ENCODE data around the gene CD59.

The CD59 gene

GRCh38 chr11:33775467-33775807 lies 39.2 kb upstream of the CD59 start:
- DNase-seq (ENCODE audit: extremely low spot score), result no peak
- TF ChIP-seq CTCF (IDR thresholded peaks at IDR 0.05; ENCODE audit: control extremely low read depth, extremely low read depth, low read depth, missing control alignments), result no peak
- POLR2A ChIA-PET, result no interaction called here
- CTCF ChIA-PET, result interaction anchor here (1.3 to 3.4 kb wide), 4 partner anchors 9 to 33 kb away, joined by 3 to 10 read pairs (median 6); no protein-coding TSS in a partner anchor

- no peak for DNase-seq (ENCODE audit: extremely low spot score)
- ChIA-PET CTCF (interaction anchor here (1.3 to 3.4 kb wide), 4 partner anchors 9 to 33 kb away, joined by 3 to 10 read pairs (median 6); no protein-coding TSS in a partner anchor), POLR2A (interaction anchor here (0.7 kb wide), 1 partner anchor 72 kb away, joined by 5 read pairs; no protein-coding TSS in a partner anchor)
- TF ChIP-seq CTCF (IDR thresholded peaks at IDR 0.05; ENCODE audit: control extremely low read depth, extremely low read depth, low read depth, missing control alignments), result no peak
Observed at GRCh38 chr11:33774736-33775466, 38.7 kb upstream of the CD59 start.

DNA sequence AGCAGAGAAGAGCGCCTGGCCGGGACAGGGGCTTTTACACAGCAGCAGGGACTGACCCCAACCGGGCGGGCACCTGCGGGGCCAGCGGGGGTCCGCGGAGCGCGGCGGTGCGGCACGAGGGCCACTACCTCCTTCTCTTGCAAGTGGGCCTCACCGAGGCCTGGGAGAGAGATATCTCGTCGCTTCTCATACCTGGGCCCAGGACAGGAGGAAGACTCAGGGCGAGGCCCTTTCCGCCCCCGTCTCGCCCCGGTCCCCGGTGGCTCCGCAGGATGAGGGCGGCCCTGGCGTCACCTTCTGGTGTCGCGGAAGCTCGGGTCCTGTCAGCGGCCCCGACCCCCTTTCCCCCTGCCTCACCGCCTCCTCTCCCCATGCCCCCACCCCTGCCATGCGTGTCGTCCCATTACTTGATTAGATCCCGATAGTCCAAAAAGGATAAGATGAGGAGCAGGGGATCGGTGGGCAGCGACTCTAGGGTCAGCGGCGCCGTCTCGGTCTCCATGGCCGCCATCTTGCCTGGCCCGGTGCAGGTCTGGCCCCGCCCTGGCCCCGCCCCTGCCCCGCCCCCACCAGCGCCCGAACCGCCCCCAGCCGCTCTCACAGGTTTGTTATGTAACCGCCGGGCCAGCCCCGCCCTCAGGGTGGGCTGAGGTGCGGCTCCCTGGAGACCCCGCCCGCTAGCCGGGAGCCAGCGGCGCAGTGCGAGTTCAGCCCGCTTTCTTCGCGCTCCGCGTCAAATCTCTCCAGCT lies 37.9 kb upstream of the CD59 start, which contains the start of gene FBXO3:
FBXO3 (minus strand) TSS at position 534 of the 749 bp plus-strand sequence; CDS start at position 511, 23 bp downstream.
- POLR2A ChIA-PET, result interaction anchor here (0.7 kb wide), 1 partner anchor 72 kb away, joined by 5 read pairs; no protein-coding TSS in a partner anchor
- CTCF ChIA-PET, result interaction anchor here (1.3 to 3.4 kb wide), 5 partner anchors 10 to 34 kb away, joined by 3 to 10 read pairs (median 4); no protein-coding TSS in a partner anchor

GRCh38 chr11:33773404-33773986 lies 37.3 kb upstream of the CD59 start:
- TF ChIP-seq CTCF (IDR thresholded peaks at IDR 0.05; ENCODE audit: control extremely low read depth, extremely low read depth, low read depth, missing control alignments), result no peak
- ChIA-PET CTCF (interaction anchor here (1.2 to 3.4 kb wide), 4 partner anchors 12 to 78 kb away, joined by 3 to 10 read pairs (median 4); no protein-coding TSS in a partner anchor), POLR2A (no interaction called here)
- peak; percentile 36 for DNase-seq (ENCODE audit: extremely low spot score)

More for the DNA sequence above, 37.9 kb upstream of the CD59 start, which contains the start of gene FBXO3:
- no peak for TF ChIP-seq CTCF (IDR thresholded peaks at IDR 0.05; ENCODE audit: control extremely low read depth, extremely low read depth, low read depth, missing control alignments)
- DNase-seq (ENCODE audit: extremely low spot score), result peak; percentile 98

- TF ChIP-seq CTCF (IDR thresholded peaks at IDR 0.05; ENCODE audit: control extremely low read depth, extremely low read depth, low read depth, missing control alignments), result no peak
- ChIA-PET POLR2A (no interaction called here), CTCF (interaction anchor here (1.2 to 1.5 kb wide), 3 partner anchors 11 to 78 kb away, joined by 3 to 4 read pairs (median 4); no protein-coding TSS in a partner anchor)
Observed at GRCh38 chr11:33772870-33773269, 36.6 kb upstream of the CD59 start.

DNA sequence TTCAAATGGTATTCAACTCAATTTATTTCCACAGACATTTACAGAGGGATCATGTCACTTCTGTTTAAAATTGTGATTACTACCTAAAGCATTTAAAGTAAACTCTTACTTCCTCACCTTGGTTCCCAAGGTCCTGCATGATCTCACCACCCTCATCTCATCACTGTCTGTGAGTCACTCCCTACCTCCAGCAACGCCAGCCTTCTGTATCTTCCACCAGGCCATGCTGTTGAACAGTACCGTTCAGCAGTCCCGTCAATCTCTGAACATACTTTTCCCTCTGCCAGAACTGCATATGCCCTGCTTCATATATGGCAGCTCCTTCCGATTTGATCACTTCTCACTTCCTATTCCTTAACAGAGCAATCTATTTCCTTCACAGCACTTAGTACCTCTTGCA lies 36.1 kb upstream of the CD59 start:
- no peak for DNase-seq (ENCODE audit: extremely low spot score)
- ChIA-PET CTCF (interaction anchor here (1.2 to 1.5 kb wide), 2 partner anchors 27 to 77 kb away, joined by 4 read pairs; no protein-coding TSS in a partner anchor), POLR2A (interaction anchor here (0.6 kb wide), 1 partner anchor 25 kb away, joined by 3 read pairs; no protein-coding TSS in a partner anchor)
- TF ChIP-seq CTCF (IDR thresholded peaks at IDR 0.05; ENCODE audit: control extremely low read depth, extremely low read depth, low read depth, missing control alignments), result no peak

More at GRCh38 chr11:33772870-33773269, 36.6 kb upstream of the CD59 start:
- no peak for DNase-seq (ENCODE audit: extremely low spot score)
